Nasal cavity respiratory epithelium epithelial cell of viscerocranial mucosa (primary cell): Measurements from ENCODE around the gene VPS26C. TPM values are rescaled to one million over a fixed set of nuclear protein-coding genes. Genes with fewer than 3 reads are reported as not detected.

Experiments
- total RNA-seq: library from RNA; depleted of rRNA; stranded (reverse); fragments of >200 nt; gene quantifications from 2 replicates; pipeline ENCODE4 v1.2.3, GENCODE V29; 2014

Gene VPS26C
- total RNA-seq, result 49.2 and 62.4 TPM in 2 replicates

DNA sequence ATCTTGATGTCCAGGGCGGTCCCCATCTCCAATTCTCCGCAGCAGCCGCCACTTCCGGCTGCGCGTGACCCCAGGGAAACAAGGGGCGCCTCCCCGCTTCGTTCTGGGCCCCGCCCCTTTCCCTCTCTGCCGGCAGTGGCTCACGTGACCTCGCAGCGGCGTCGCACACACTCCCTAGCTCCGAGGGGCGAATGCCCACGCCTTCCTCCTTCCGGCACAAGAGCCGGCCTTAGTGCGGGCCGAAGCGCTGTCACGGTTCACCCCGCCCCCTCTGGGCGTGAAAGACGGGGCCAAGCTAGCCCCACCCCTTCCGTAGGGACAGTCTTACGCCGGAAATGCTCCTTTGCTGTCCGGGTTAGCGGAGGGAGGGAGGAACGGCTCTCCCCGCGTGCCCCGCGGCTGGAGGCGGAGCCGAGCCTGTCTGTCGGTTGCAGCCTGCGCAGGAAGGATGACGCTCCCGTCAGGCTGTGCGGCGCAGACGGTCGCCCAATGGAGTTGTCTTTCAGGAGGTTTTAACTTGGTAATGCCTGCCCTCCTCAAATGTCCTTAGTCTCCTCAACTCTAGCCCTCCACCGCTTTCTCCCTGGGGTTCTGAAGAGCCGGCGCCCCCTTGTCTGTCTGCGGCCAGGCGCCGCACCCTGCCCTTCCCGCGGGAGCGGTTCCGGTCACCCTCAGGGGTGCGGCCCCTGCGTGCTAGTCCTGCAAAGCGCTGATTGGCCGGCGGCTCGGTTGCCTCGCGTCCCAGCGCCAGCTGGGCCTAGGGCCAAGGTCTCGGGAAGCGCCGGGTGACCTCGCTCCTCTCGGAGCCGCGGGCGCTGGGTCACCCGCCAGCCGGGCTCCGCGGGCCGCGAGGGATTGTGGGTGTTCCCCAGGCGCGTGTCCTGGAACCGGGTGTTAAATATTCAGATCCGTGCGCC is at the start of gene VPS26C:
Gene VPS26C (minus strand): TSS at position 66 of the 917 bp plus-strand sequence. CDS start 40 bp downstream, at position 26.

Other genes starting within 250 kb of the VPS26C start
- gene PIGP, start 194.3 kb downstream of the VPS26C start, total RNA-seq, result 5.5 and 6.3 TPM in 2 replicates
- 149 and 181 TPM in 2 replicates for gene TTC3, start 194.1 kb downstream of the VPS26C start, total RNA-seq
- 75.5 and 85.4 TPM in 2 replicates for gene DYRK1A, start 99.4 kb upstream of the VPS26C start, total RNA-seq